H1 (cell line): Measurements from ENCODE around the gene SLU7. TPM values are rescaled to one million over a fixed set of nuclear protein-coding genes. Genes with fewer than 3 reads are reported as not detected.

Experiments used
- CTCF ChIA-PET: fragments of 300-600 bp; sonication (Branson Sonifier 250); formaldehyde crosslinking; loops from one replicate; lab custom pipeline; 2021; ENCODE audit not compliant: partially characterized antibody; lab: Charles Lee
- POLR2A ChIA-PET: fragments of 300-600 bp; sonication (Branson Sonifier 250); formaldehyde crosslinking; loops from one replicate; lab custom pipeline; 2021; ENCODE audit warnings: inconsistent platforms; ENCODE audit not compliant: partially characterized antibody; lab: Charles Lee
- DNase-seq, 2 experiments: peaks; one replicate each; pipeline versions ENCODE4 v3.0.0 to v3.0.0-alpha.2; 2010 to 2022; ENCODE audit warnings: low spot score in 2 of 2, low read depth in 1 of 2, mixed read lengths in 1 of 2
- FAIRE-seq: peaks from 2 replicates; lab custom pipeline; 2011; peaks lifted over from hg19 to GRCh38; lab: Jason Lieb, UNC
- H2AFZ ChIP-seq: 2 replicates; pipeline ENCODE4 v1.8.1; 2012; ENCODE audit warnings: low read length, inconsistent platforms
- H2AK5ac ChIP-seq: 2 replicates; pipeline ENCODE4 v1.6.1; 2013; ENCODE audit warnings: low read depth, low read length
- H2BK120ac ChIP-seq: replicated peaks from 2 replicates; pipeline ENCODE3; 2013; ENCODE audit warnings: low read depth, low read length, inconsistent platforms
- H2BK12ac ChIP-seq: 2 replicates; pipeline ENCODE4 v1.6.1; 2013; ENCODE audit warnings: low read depth, low read length
- H2BK15ac ChIP-seq: 2 replicates; pipeline ENCODE4 v1.6.1; 2013; ENCODE audit warnings: low read length
- H2BK20ac ChIP-seq: 2 replicates; pipeline ENCODE4 v1.6.1; 2013; ENCODE audit warnings: low read length
- H2BK5ac ChIP-seq: 2 replicates; pipeline ENCODE4 v1.6.1; 2013; ENCODE audit warnings: low read depth, low read length
- H3K14ac ChIP-seq: 2 replicates; pipeline ENCODE4 v1.6.1; 2013; ENCODE audit warnings: inconsistent platforms; ENCODE audit not compliant: insufficient read length
- H3K18ac ChIP-seq: 2 replicates; pipeline ENCODE4 v1.6.1; 2013; ENCODE audit warnings: low read length; ENCODE audit errors: extremely low read depth
- H3K23ac ChIP-seq: 2 replicates; pipeline ENCODE4 v1.6.1; 2013; ENCODE audit warnings: inconsistent platforms; ENCODE audit not compliant: insufficient read length
- H3K23me2 ChIP-seq: 2 replicates; pipeline ENCODE4 v1.6.1; 2013; ENCODE audit warnings: low read depth, low read length
- H3K27ac ChIP-seq: 2 replicates; pipeline ENCODE4 v1.6.1; 2011; ENCODE audit warnings: low read depth, low read length, inconsistent platforms
- H3K27me3 ChIP-seq, 4 experiments: replicated peaks in 1 of 4; 1 replicate in 1 of 4; 2 replicates in 3 of 4; pipeline versions ENCODE4 v1.6.1 to v1.8.1; 2011 to 2013; ENCODE audit warnings: low read length in 3 of 4, mild to moderate bottlenecking in 3 of 4, inconsistent platforms in 2 of 4, mixed read lengths in 2 of 4, moderate library complexity in 1 of 4; ENCODE audit not compliant: control insufficient read depth in 3 of 4, insufficient read depth in 3 of 4; ENCODE audit errors: extremely low read depth in 1 of 4
- H3K36me3 ChIP-seq, 4 experiments: 2 replicates each; pipeline versions ENCODE4 v1.6.1 to v1.8.1; 2011 to 2013; ENCODE audit warnings: mild to moderate bottlenecking in 4 of 4, low read length in 3 of 4, moderate library complexity in 2 of 4, control low read depth in 1 of 4, inconsistent platforms in 1 of 4; ENCODE audit not compliant: insufficient read depth in 4 of 4, control insufficient read depth in 2 of 4
- H3K4ac ChIP-seq: replicated peaks from 2 replicates; pipeline ENCODE3; 2013; ENCODE audit warnings: low read length, low read depth, mixed read lengths, inconsistent platforms; ENCODE audit not compliant: insufficient read length
- H3K4me1 ChIP-seq, 4 experiments: replicated peaks in 1 of 4; 1 replicate in 1 of 4; 2 replicates in 3 of 4; pipeline versions ENCODE4 v1.6.1 to v1.8.1; 2011 to 2013; ENCODE audit warnings: low read length in 3 of 4, inconsistent platforms in 2 of 4, mixed read lengths in 1 of 4; ENCODE audit not compliant: insufficient read depth in 4 of 4, control insufficient read depth in 3 of 4
- H3K4me2 ChIP-seq, 2 experiments: 2 replicates each; pipeline versions ENCODE4 v1.6.1 to v1.8.1; 2011 to 2013; ENCODE audit warnings: low read depth in 2 of 2, low read length in 2 of 2, control low read depth in 1 of 2, inconsistent platforms in 1 of 2, mild to moderate bottlenecking in 1 of 2; ENCODE audit not compliant: insufficient read depth in 1 of 2
- H3K4me3 ChIP-seq, 4 experiments: fragments of 200-600, 300-600 bp in 1 of 4; sonication (generic), shearing (Covaris generic), sonication (Bioruptor Twin) in 1 of 4; 2 replicates each; pipeline versions ENCODE4 v1.5.1 to v1.8.1; 2011 to 2016; ENCODE audit warnings: low read length in 4 of 4, low read depth in 3 of 4, control low read depth in 2 of 4, inconsistent platforms in 2 of 4, mild to moderate bottlenecking in 2 of 4, mixed read lengths in 1 of 4, moderate library complexity in 1 of 4; ENCODE audit not compliant: insufficient read depth in 2 of 4; ENCODE audit errors: extremely low read depth in 1 of 4
- H3K56ac ChIP-seq: replicated peaks from 2 replicates; pipeline ENCODE3; 2013; ENCODE audit warnings: low read depth, mild to moderate bottlenecking, mixed read lengths, low read length, inconsistent platforms; ENCODE audit not compliant: insufficient read length
- H3K79me1 ChIP-seq: 2 replicates; pipeline ENCODE4 v1.6.1; 2013; ENCODE audit warnings: low read depth, low read length, control low read depth
- H3K79me2 ChIP-seq, 2 experiments: 2 replicates each; pipeline versions ENCODE4 v1.6.1 to v1.8.1; 2012 to 2013; ENCODE audit warnings: low read length in 2 of 2, mild to moderate bottlenecking in 2 of 2, inconsistent platforms in 1 of 2; ENCODE audit not compliant: insufficient read depth in 2 of 2, control insufficient read depth in 1 of 2
- H3K9ac ChIP-seq, 4 experiments: replicated peaks in 1 of 4; 1 replicate in 1 of 4; 2 replicates in 3 of 4; pipeline versions ENCODE4 v1.6.1 to v1.8.1; 2011 to 2013; ENCODE audit warnings: low read depth in 3 of 4, low read length in 3 of 4, control low read depth in 2 of 4, mild to moderate bottlenecking in 2 of 4, moderate library complexity in 2 of 4, inconsistent platforms in 1 of 4; ENCODE audit errors: extremely low read depth in 1 of 4
- H3K9me3 ChIP-seq, 2 experiments: 2 replicates each; pipeline versions ENCODE4 v1.6.1 to v1.8.1; 2012 to 2013; ENCODE audit warnings: mild to moderate bottlenecking in 2 of 2, moderate library complexity in 2 of 2, control low read depth in 1 of 2, inconsistent platforms in 1 of 2, low read depth in 1 of 2, low read length in 1 of 2, mixed read lengths in 1 of 2; ENCODE audit not compliant: insufficient read depth in 2 of 2
- H4K20me1 ChIP-seq, 2 experiments: replicated peaks in 1 of 2; 2 replicates each; pipeline versions ENCODE3 to v1.8.1; 2011 to 2013; ENCODE audit warnings: inconsistent platforms in 2 of 2, low read length in 2 of 2, mild to moderate bottlenecking in 1 of 2; ENCODE audit not compliant: insufficient read depth in 2 of 2, control insufficient read depth in 1 of 2
- H4K5ac ChIP-seq: 2 replicates; pipeline ENCODE4 v1.6.1; 2013; ENCODE audit warnings: low read length, low read depth, mixed read lengths, inconsistent platforms; ENCODE audit not compliant: insufficient read length
- H4K8ac ChIP-seq: 2 replicates; pipeline ENCODE4 v1.8.0; 2013; ENCODE audit warnings: mild to moderate bottlenecking, moderate library complexity, low read length, inconsistent platforms; ENCODE audit not compliant: insufficient read depth; ENCODE audit errors: extremely low read depth
- H4K91ac ChIP-seq: replicated peaks from 2 replicates; pipeline ENCODE3; 2013; ENCODE audit warnings: low read length, mixed read lengths, inconsistent platforms; ENCODE audit not compliant: insufficient read length
- BCL11A ChIP-seq, 2 experiments: IDR thresholded peaks; one replicate each; pipeline ENCODE4 v1.6.1; 2011; ENCODE audit warnings: low read depth in 2 of 2, low read length in 2 of 2, mild to moderate bottlenecking in 2 of 2
- CTCF ChIP-seq, 3 experiments: IDR thresholded peaks; 1 replicate in 2 of 3; 2 replicates in 1 of 3; pipeline versions ENCODE4 v1.5.1 to v1.6.1; 2011; ENCODE audit warnings: low read length in 3 of 3, mild to moderate bottlenecking in 3 of 3, inconsistent platforms in 2 of 3, low read depth in 1 of 3, moderate library complexity in 1 of 3; ENCODE audit not compliant: insufficient read depth in 1 of 3; ENCODE audit errors: control extremely low read depth in 1 of 3
- EZH2 ChIP-seq: fragments of 200-600 bp; sonication (generic); IDR thresholded peaks from 2 replicates; pipeline ENCODE4 v1.7.1; 2012; ENCODE audit warnings: low read depth, mild to moderate bottlenecking, moderate library complexity, low read length, inconsistent platforms; ENCODE audit not compliant: severe bottlenecking
- FOSL1 ChIP-seq: IDR thresholded peaks from 2 replicates; pipeline ENCODE4 v1.6.1; 2011; ENCODE audit warnings: mild to moderate bottlenecking, low read depth, low read length, moderate library complexity; ENCODE audit not compliant: insufficient read depth
- KDM5A ChIP-seq: fragments of 200-600 bp; IDR thresholded peaks from 2 replicates; pipeline ENCODE4 v1.7.1; 2012; ENCODE audit warnings: mild to moderate bottlenecking, low read length, inconsistent platforms, mixed read lengths
- NANOG ChIP-seq: IDR thresholded peaks from 2 replicates; pipeline ENCODE4 v1.6.1; 2011; ENCODE audit warnings: low read length, low read depth, mild to moderate bottlenecking, inconsistent platforms; ENCODE audit not compliant: insufficient read depth, poor library complexity, severe bottlenecking
- POU5F1 ChIP-seq: IDR thresholded peaks from 2 replicates; pipeline ENCODE4 v1.6.1; 2011; ENCODE audit warnings: low read depth, mild to moderate bottlenecking, low read length, moderate library complexity
- SIRT6 ChIP-seq: IDR thresholded peaks from one replicate; pipeline ENCODE4 v1.7.1; 2012; ENCODE audit warnings: low read length, inconsistent platforms
- WGBS, 2 experiments: shearing (Covaris generic) in 1 of 2; methylation state at CpG; one replicate each; pipeline versions ENCODE4 v1.1.6 to v1.1.7; 2013 to 2015; ENCODE audit warnings: low lambda C conversion rate in 2 of 2, mixed read lengths in 2 of 2, inconsistent platforms in 1 of 2, low coverage in 1 of 2, missing lambda C conversion rate in 1 of 2; ENCODE audit not compliant: insufficient replicate concordance in 2 of 2, insufficient coverage in 1 of 2, insufficient read length in 1 of 2; ENCODE audit errors: extremely low coverage in 1 of 2, missing lambda C conversion rate in 1 of 2; 5-methylcytosine and 5-hydroxymethylcytosine counted together
- polyA plus RNA-seq, 7 experiments: library from polyadenylated mRNA; depleted of rRNA in 3 of 7; stranded (reverse) in 5 of 7; unstranded in 2 of 7; fragments of >200 nt in 5 of 7; fragments of 200-250 nt in 2 of 7; gene quantifications; 1 replicate in 5 of 7; 2 replicates in 1 of 7; 4 replicates in 1 of 7; pipeline versions ENCODE4 v1.2.1 to v1.2.3, GENCODE V29; 2011 to 2013; ENCODE audit warnings: missing spikeins in 2 of 7, mixed read lengths in 2 of 7
- total RNA-seq: library from RNA; stranded (reverse); fragmentation: NEBNext Ultra II Directional; extraction: Animal tissue kit (Norgen Biotek cat#: 25700); gene quantifications from 2 replicates; pipeline ENCODE4 v1.2.1, GENCODE V29; 2021

The SLU7 gene
- total and polyA plus RNA-seq, 2 of the 8 experiments (the other 6 are each of a cell fraction or from before 2014, with no cell fraction given), result 6.0 to 34.1 TPM

GRCh38 chr5:160352308-160352707, 66.6 kb downstream of the SLU7 start:
- no peak for FAIRE-seq
- H3K9ac ChIP-seq, result no peak overlapping the region
- H3K9me3 ChIP-seq, result no peaks in the 10 kb centered on the region
- H2BK20ac ChIP-seq, result no peak overlapping the region
- H2AFZ ChIP-seq, result no peak overlapping the region
- no peak overlapping the region for H3K4me3 ChIP-seq
- H3K4ac ChIP-seq, result no peak overlapping the region
- no peak overlapping the region for H4K8ac ChIP-seq
- DNase-seq, result no peak
- no peak overlapping the region for H3K27ac ChIP-seq
- H3K27me3 ChIP-seq, result no peaks in the 10 kb centered on the region; a peak in 1 of 7 replicates
- no peak overlapping the region for H2BK5ac ChIP-seq
- no peaks in the 10 kb centered on the region; a peak in 2 of 7 replicates for H3K4me1 ChIP-seq
- no peak for TF ChIP-seq NANOG
- no peak for TF ChIP-seq POU5F1
- no peak for TF ChIP-seq BCL11A (IDR thresholded peaks at IDR 0.05; ENCODE audit: low read depth in 2 of 2, low read length in 2 of 2)
- TF ChIP-seq KDM5A, result no peak
- no peak for TF ChIP-seq EZH2
- TF ChIP-seq SIRT6, result no peak
- TF ChIP-seq CTCF (IDR thresholded peaks at IDR 0.05; ENCODE audit: control extremely low read depth in 1 of 3, insufficient read depth in 1 of 3, low read depth in 1 of 3, low read length in 3 of 3), result no peak
- TF ChIP-seq FOSL1, result no peak
- H4K5ac ChIP-seq, result no peak overlapping the region
- H3K23ac ChIP-seq, result no peak overlapping the region
- WGBS, 2 experiments, result 84% methylated on average over 4 of the region's 4 CpGs; no CpG with 5 or more reads in 1 of the 2 experiments
- no peaks in the 10 kb centered on the region for H4K20me1 ChIP-seq
- no peak overlapping the region for H2BK15ac ChIP-seq
- no peak overlapping the region for H3K4me2 ChIP-seq
- H2AK5ac ChIP-seq, result no peak overlapping the region
- no peak overlapping the region for H3K18ac ChIP-seq
- H3K56ac ChIP-seq, result no peak overlapping the region
- H3K79me1 ChIP-seq, result no peaks in the 10 kb centered on the region
- H3K14ac ChIP-seq, result no peak overlapping the region
- no peaks in the 10 kb centered on the region for H3K79me2 ChIP-seq
- no peak overlapping the region for H2BK120ac ChIP-seq
- no peaks in the 10 kb centered on the region for H3K23me2 ChIP-seq
- ChIA-PET CTCF (interaction anchor here (0.9 to 12.9 kb wide), 7 partner anchors 9 to 332 kb away, joined by 3 to 231 read pairs (median 5); no protein-coding TSS in a partner anchor), POLR2A (interaction anchor here (1.1 to 1.3 kb wide), 2 partner anchors 14 to 343 kb away, joined by 3 read pairs; partner anchors contain the start of gene TTC1)
- H3K36me3 ChIP-seq, result no peaks in the 10 kb centered on the region
- no peak overlapping the region for H2BK12ac ChIP-seq
- H4K91ac ChIP-seq, result no peak overlapping the region
